Measurements from ENCODE around the gene SUSD2. TPM values are rescaled to one million over a fixed set of nuclear protein-coding genes. Genes with fewer than 3 reads are reported as not detected.

The SUSD2 gene
- total and polyA plus RNA-seq, 2 of the 4 experiments (the other 2 are of a cell fraction) = 0.18 to 1.6 TPM

- Histone ChIP-seq H3K9ac (ENCODE audit: low read depth, low read length) (peak overlapping the region; percentile 88), H4K8ac (ENCODE audit: low read depth in 2 of 2, low read length in 2 of 2) (peak overlapping the region; percentile 84 to 89; a peak in 3 of 4 replicates), H4K5ac (ENCODE audit: low read depth, low read length) (peak overlapping the region; percentile 54; the same call in 1 of the 2 replicates), H3K9me1 (ENCODE audit: insufficient read depth, low read length) (peaks cover 49% of the 10 kb centered on the region), H4K20me1 (ENCODE audit: insufficient read depth, low read length) (peaks cover 43% of the 10 kb centered on the region), H4K91ac (ENCODE audit: insufficient read depth, low read depth, low read length) (peak overlapping the region; percentile 98), H3K4me1 (ENCODE audit: control insufficient read depth, insufficient read depth, low read length) (peaks cover 37% of the 10 kb centered on the region), H3K36me3 (ENCODE audit: control insufficient read depth, insufficient read depth, low read length) (no peaks in the 10 kb centered on the region), H2AFZ (replicated peaks; ENCODE audit: low read length, poor library complexity) (peak overlapping the region; percentile 85), H3K18ac (ENCODE audit: low read depth, low read length) (peak overlapping the region; percentile 2; the same call in 1 of the 2 replicates), H3K27ac (ENCODE audit: insufficient read depth, low read length) (peak overlapping the region; percentile 84), H2BK20ac (ENCODE audit: low read depth, low read length) (peak overlapping the region; percentile 96), H3K4ac (ENCODE audit: low read depth, low read length) (peak overlapping the region; percentile 97), H2BK15ac (ENCODE audit: low read depth, low read length) (peak overlapping the region; percentile 91; the same call in 2 of the 3 replicates), H2AK5ac (ENCODE audit: low read depth, low read length) (peak overlapping the region; percentile 95), H3K9me3 (ENCODE audit: control insufficient read depth, insufficient read depth, low read length) (no peaks in the 10 kb centered on the region), H3K23ac (ENCODE audit: low read depth, low read length) (peak overlapping the region; percentile 94), H3K14ac (replicated peaks; ENCODE audit: low read depth, low read length) (peak overlapping the region; percentile 96), H3K4me2 (ENCODE audit: low read depth, low read length) (peak overlapping the region; percentile 48), H3K56ac (ENCODE audit: extremely low read depth, insufficient read depth, low read length) (peak overlapping the region; percentile 79; the same call in 1 of the 2 replicates), H3K79me1 (ENCODE audit: low read depth in 1 of 2, low read length in 2 of 2) (peaks cover 47 to 88% of the 10 kb centered on the region in 2 experiments), H2BK120ac (ENCODE audit: low read depth, low read length) (peak overlapping the region; percentile 99), H3K27me3 (ENCODE audit: control insufficient read depth, insufficient read depth, low read length) (no peaks in the 10 kb centered on the region), H2AK9ac (replicated peaks; ENCODE audit: low read depth, low read length, poor library complexity) (peak overlapping the region; percentile 98), H2BK5ac (ENCODE audit: low read depth, low read length, poor library complexity, severe bottlenecking) (peak overlapping the region; percentile 87), H3K4me3 (ENCODE audit: insufficient read depth, low read depth, low read length) (peak overlapping the region; percentile 83)
- no TSS peak for BruUV-seq (replicated peaks)
- in situ Hi-C loops (cut with MboI; ENCODE audit: low sequenced_read_pairs) (no loop called here), intact Hi-C loops (cut with micrococcal nuclease) (loop anchor here (5.0 kb wide), 2 partner anchors 48 to 93 kb away; no protein-coding TSS in a partner anchor), dilution Hi-C loops (cut with HindIII; ENCODE audit: low sequenced_read_pairs, unreplicated experiment) (no loop called here)
- peak; percentile 64 for ATAC-seq (ENCODE audit: low read depth)
- ChIA-PET CTCF (interaction anchor here (1.1 to 3.2 kb wide), 7 partner anchors 9 to 62 kb away, joined by 3 to 19 read pairs (median 6); no protein-coding TSS in a partner anchor), POLR2A (ENCODE audit: unreplicated experiment) (interaction anchor here (0.6 kb wide), 1 partner anchor 8 kb away, joined by 7 read pairs; no protein-coding TSS in a partner anchor)
- WGBS, 2 experiments (ENCODE audit: extremely low coverage in 2 of 2, insufficient read length in 1 of 2) = 1% methylated on average over 22 of the region's 41 CpGs; no CpG with 5 or more reads in 1 of the 2 experiments
- DNase-seq = peak; percentile 65
- TF ChIP-seq USF2 (IDR thresholded peaks at IDR 0.05; ENCODE audit: low read depth, low read length) (peak; percentile 47; the same call in 1 of the 2 replicates), BHLHE40 (IDR thresholded peaks at IDR 0.05; ENCODE audit: low read depth, low read length) (no peak), MAZ (IDR thresholded peaks at IDR 0.05; ENCODE audit: borderline replicate concordance, low read depth, low read length) (0 out of 2 replicates have a peak, but pooled peaks have one; percentile 9), RFX5 (IDR thresholded peaks at IDR 0.05; ENCODE audit: low read depth, low read length) (no peak), RAD21 (IDR thresholded peaks at IDR 0.05; ENCODE audit: low read length) (peak; percentile 19), FOS (IDR thresholded peaks at IDR 0.05; ENCODE audit: low read depth, low read length) (no peak), CTCF (conservative IDR thresholded peaks at IDR 0.05; ENCODE audit: low read depth, low read length) (peak; percentile 34), RCOR1 (IDR thresholded peaks at IDR 0.05; ENCODE audit: insufficient replicate concordance, low read length) (no peak), NFE2L2 (IDR thresholded peaks at IDR 0.05; ENCODE audit: low read depth, low read length) (no peak), MAFK (IDR thresholded peaks at IDR 0.05; ENCODE audit: low read depth, low read length) (no peak), SMC3 (IDR thresholded peaks at IDR 0.05; ENCODE audit: low read depth, low read length) (no peak), ELK1 (IDR thresholded peaks at IDR 0.05; ENCODE audit: borderline replicate concordance, low read depth, low read length) (no peak), POLR2A (IDR thresholded peaks at IDR 0.05; ENCODE audit: low read depth, low read length) (no peak; the same call in 1 of the 2 replicates), CHD1 (IDR thresholded peaks at IDR 0.05; ENCODE audit: low read depth, low read length) (no peak), CEBPB (IDR thresholded peaks at IDR 0.05; ENCODE audit: low read depth, low read length) (no peak)
These were observed 25.6 kb upstream of the SUSD2 start for GRCh38 chr22:24155627-24156140.

Measured in IMR-90 (cell line).